Measurements from ENCODE around the gene HELB. TPM values are rescaled to one million over a fixed set of nuclear protein-coding genes. Genes with fewer than 3 reads are reported as not detected.

HELB gene
- total RNA-seq, 1 experiment from 2014 or later = 4.1 TPM

- POLR2A ChIA-PET (ENCODE audit: low non-redundant PET) = no interaction called here
- BruUV-seq (replicated peaks) = no TSS peak
- Histone ChIP-seq H3K4me1 (ENCODE audit: insufficient read depth, low read length, poor library complexity, severe bottlenecking) (no peaks in the 10 kb centered on the region), H3K36me3 (ENCODE audit: insufficient read depth, low read length, poor library complexity, severe bottlenecking) (no peaks in the 10 kb centered on the region), H3K4me3 (ENCODE audit: low read depth, low read length, poor library complexity, severe bottlenecking) (no peak overlapping the region), H3K27ac (ENCODE audit: low read depth, low read length, poor library complexity, severe bottlenecking) (no peak overlapping the region), H3K27me3 (replicated peaks; ENCODE audit: insufficient read depth, low read depth, low read length, poor library complexity) (peaks cover 7% of the 10 kb centered on the region), H3K9me3 (ENCODE audit: low read depth, low read length, poor library complexity, severe bottlenecking) (no peaks in the 10 kb centered on the region)
- DNase-seq (ENCODE audit: low spot score) = no peak
- no peak for TF ChIP-seq CTCF (conservative IDR thresholded peaks at IDR 0.05; ENCODE audit: low read depth, low read length)
- CTCF ChIA-PET = no interaction called here
- intact Hi-C loops (cut with micrococcal nuclease; ENCODE audit: unreplicated experiment) = no loop called here
Observed at GRCh38 chr12:66290716-66291200, 11.5 kb upstream of the HELB start.

- ChIA-PET CTCF (no interaction called here), POLR2A (ENCODE audit: low non-redundant PET) (no interaction called here)
- Histone ChIP-seq H3K4me1 (ENCODE audit: insufficient read depth, low read length, poor library complexity, severe bottlenecking) (no peaks in the 10 kb centered on the region), H3K9me3 (ENCODE audit: low read depth, low read length, poor library complexity, severe bottlenecking) (no peaks in the 10 kb centered on the region), H3K27ac (ENCODE audit: low read depth, low read length, poor library complexity, severe bottlenecking) (no peak overlapping the region), H3K27me3 (replicated peaks; ENCODE audit: insufficient read depth, low read depth, low read length, poor library complexity) (peaks cover 14% of the 10 kb centered on the region), H3K4me3 (ENCODE audit: low read depth, low read length, poor library complexity, severe bottlenecking) (no peak overlapping the region), H3K36me3 (ENCODE audit: insufficient read depth, low read length, poor library complexity, severe bottlenecking) (no peaks in the 10 kb centered on the region)
- no TSS peak for BruUV-seq (replicated peaks)
- DNase-seq (ENCODE audit: low spot score) = no peak
- no peak for TF ChIP-seq CTCF (conservative IDR thresholded peaks at IDR 0.05; ENCODE audit: low read depth, low read length)
- TF ChIP-seq EZH2 (IDR thresholded peaks at IDR 0.05; ENCODE audit: borderline replicate concordance, low read depth, low read length, poor library complexity, severe bottlenecking) = no peak
- intact Hi-C loops (cut with micrococcal nuclease; ENCODE audit: unreplicated experiment) = no loop called here
Observed at GRCh38 chr12:66296176-66296683, 6.1 kb upstream of the HELB start.

GRCh38 chr12:66297080-66297479 is 5.2 kb upstream of the HELB start:
- Histone ChIP-seq H3K4me1 (ENCODE audit: insufficient read depth, low read length, poor library complexity, severe bottlenecking) (peaks cover 3% of the 10 kb centered on the region), H3K27ac (ENCODE audit: low read depth, low read length, poor library complexity, severe bottlenecking) (no peak overlapping the region), H3K4me3 (ENCODE audit: low read depth, low read length, poor library complexity, severe bottlenecking) (no peak overlapping the region), H3K36me3 (ENCODE audit: insufficient read depth, low read length, poor library complexity, severe bottlenecking) (no peaks in the 10 kb centered on the region), H3K9me3 (ENCODE audit: low read depth, low read length, poor library complexity, severe bottlenecking) (no peaks in the 10 kb centered on the region), H3K27me3 (replicated peaks; ENCODE audit: insufficient read depth, low read depth, low read length, poor library complexity) (peaks cover 18% of the 10 kb centered on the region)
- no peak for DNase-seq (ENCODE audit: low spot score)
- TF ChIP-seq EZH2 (IDR thresholded peaks at IDR 0.05; ENCODE audit: borderline replicate concordance, low read depth, low read length, poor library complexity, severe bottlenecking) = no peak
- TF ChIP-seq CTCF (conservative IDR thresholded peaks at IDR 0.05; ENCODE audit: low read depth, low read length) = no peak
- POLR2A ChIA-PET (ENCODE audit: low non-redundant PET) = no interaction called here
- CTCF ChIA-PET = no interaction called here
- intact Hi-C loops (cut with micrococcal nuclease; ENCODE audit: unreplicated experiment) = no loop called here
- BruUV-seq (replicated peaks) = no TSS peak

Measured in A673 (cell line).